SU-DHL-6 (cell line): ENCODE measurements around the gene ATP5MC3.
"Not testable (repeated sequence)": the region's sequence is repeated elsewhere in the genome, so short reads cannot be mapped to it uniquely, and the experiment has no call there.

Experiments
- H2AFZ ChIP-seq: fragments of 200-600 bp; sonication (generic); 2 replicates; pipeline ENCODE4 v1.6.1; 2014; ENCODE audit warnings: low read depth, mild to moderate bottlenecking, moderate library complexity, mixed read lengths, antibody characterized with exemption, low read length; ENCODE audit not compliant: severe bottlenecking
- H3F3A ChIP-seq: fragments of 200-600 bp; shearing (Covaris generic); 2 replicates; pipeline ENCODE4 v1.6.0; 2016; ENCODE audit warnings: antibody characterized with exemption, mild to moderate bottlenecking; ENCODE audit not compliant: insufficient read depth
- H3K27ac ChIP-seq: fragments of 200-600 bp; sonication (generic); 2 replicates; pipeline ENCODE4 v1.5.1; 2016; ENCODE audit warnings: low read depth, mild to moderate bottlenecking, low read length, moderate library complexity, mixed read lengths
- H3K27me3 ChIP-seq: fragments of 200-600 bp; sonication (generic), shearing (Covaris generic); 2 replicates; pipeline ENCODE4 v1.6.0; 2014; ENCODE audit warnings: mild to moderate bottlenecking, low read length
- H3K36me3 ChIP-seq: fragments of 200-600 bp; sonication (generic); 2 replicates; pipeline ENCODE4 v1.6.1; 2014; ENCODE audit warnings: mild to moderate bottlenecking, low read length, mixed read lengths
- H3K4me2 ChIP-seq: fragments of 300-600, 200-600 bp; shearing (Covaris generic), sonication (generic); 2 replicates; pipeline ENCODE4 v1.6.0; 2014; ENCODE audit warnings: low read length, low read depth, mild to moderate bottlenecking; ENCODE audit not compliant: poor library complexity, severe bottlenecking
- H3K4me3 ChIP-seq: fragments of 200-600 bp; sonication (generic); 2 replicates; pipeline ENCODE4 v1.5.1; 2014; ENCODE audit warnings: antibody characterized with exemption, low read length, mild to moderate bottlenecking, mixed read lengths; ENCODE audit not compliant: insufficient read depth, poor library complexity, severe bottlenecking
- H3K79me2 ChIP-seq: fragments of 200-600 bp; sonication (generic); 2 replicates; pipeline ENCODE4 v1.6.1; 2014; ENCODE audit warnings: mild to moderate bottlenecking, low read length, moderate library complexity; ENCODE audit not compliant: insufficient read depth
- H3K9ac ChIP-seq: fragments of 200-600 bp; sonication (generic); 2 replicates; pipeline ENCODE4 v1.7.0; 2014; ENCODE audit warnings: mild to moderate bottlenecking, low read length
- H3K9me2 ChIP-seq: fragments of 200-600 bp; sonication (generic); replicated peaks from 2 replicates; pipeline ENCODE4 v1.6.1; 2014; ENCODE audit warnings: low read length; ENCODE audit not compliant: insufficient read depth
- H3K9me3 ChIP-seq: fragments of 200-600 bp; sonication (generic); 2 replicates; pipeline ENCODE4 v1.6.1; 2014; ENCODE audit warnings: low read length, mixed read lengths; ENCODE audit not compliant: insufficient read depth
- H4K20me1 ChIP-seq: fragments of 200-600 bp; sonication (generic); 2 replicates; pipeline ENCODE4 v1.6.1; 2014; ENCODE audit warnings: low read depth, mild to moderate bottlenecking, antibody characterized with exemption, low read length, moderate library complexity, mixed read lengths
- EZH2phosphoT487 ChIP-seq: fragments of 200-600 bp; sonication (generic), shearing (Covaris generic); conservative IDR thresholded peaks from 2 replicates; pipeline ENCODE4 v1.6.1; 2018; ENCODE audit warnings: mild to moderate bottlenecking, antibody characterized with exemption, low read length, moderate library complexity, mixed read lengths
- TF ChIP-seq, protein P1 (sequence below): fragments of 200-600 bp; sonication (generic); IDR thresholded peaks from one replicate; pipeline ENCODE4 v1.5.1; 2017; ENCODE audit warnings: antibody characterized with exemption, mild to moderate bottlenecking, low read length, moderate library complexity; ENCODE audit not compliant: insufficient read depth, poor library complexity, severe bottlenecking

ATP5MC3 gene

DNA sequence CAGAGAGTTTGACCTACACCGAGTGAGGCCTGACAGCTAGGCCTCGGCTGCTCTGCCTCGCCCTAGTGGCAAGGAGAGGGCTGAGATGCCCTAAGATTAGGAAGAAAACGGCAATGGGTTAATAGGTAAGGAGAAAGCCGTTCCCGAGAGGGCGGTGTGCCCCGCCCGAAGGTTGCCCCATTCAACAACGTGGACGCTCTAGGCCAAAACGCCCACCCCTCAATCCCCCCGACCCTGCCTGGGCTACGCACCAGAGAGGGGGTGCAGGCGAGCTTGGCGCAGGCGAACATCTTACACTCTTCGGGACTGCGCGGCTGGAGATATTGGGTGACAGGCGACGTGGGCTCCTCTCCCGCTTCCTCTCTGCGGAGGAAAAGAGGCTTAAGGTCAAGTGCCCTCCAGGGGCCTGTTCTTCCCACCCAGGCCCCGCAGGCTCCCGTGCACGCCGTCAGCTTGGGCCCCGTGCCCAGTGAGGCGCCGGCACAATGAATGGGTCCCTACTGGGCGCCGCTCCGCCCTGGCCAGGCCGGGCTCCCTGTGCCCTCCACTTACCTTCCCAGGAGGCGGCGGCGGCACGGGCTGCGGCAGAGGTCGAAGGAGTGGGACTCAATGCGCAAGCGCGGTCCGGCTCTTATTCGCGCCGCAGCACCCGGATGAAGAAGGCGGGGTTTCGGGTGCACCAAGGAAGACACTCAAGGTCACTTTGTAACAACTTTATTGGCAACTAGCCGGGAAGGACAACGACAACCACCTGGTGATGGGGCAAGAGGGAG is at the start of gene ATP5MC3:
Gene ATP5MC3, minus strand, starts transcription at position 607 of the 773 bp plus-strand sequence. Its CDS starts 317 bp downstream, at position 290.
- no peak for TF ChIP-seq EZH2phosphoT487
- TF ChIP-seq, protein P1, sequence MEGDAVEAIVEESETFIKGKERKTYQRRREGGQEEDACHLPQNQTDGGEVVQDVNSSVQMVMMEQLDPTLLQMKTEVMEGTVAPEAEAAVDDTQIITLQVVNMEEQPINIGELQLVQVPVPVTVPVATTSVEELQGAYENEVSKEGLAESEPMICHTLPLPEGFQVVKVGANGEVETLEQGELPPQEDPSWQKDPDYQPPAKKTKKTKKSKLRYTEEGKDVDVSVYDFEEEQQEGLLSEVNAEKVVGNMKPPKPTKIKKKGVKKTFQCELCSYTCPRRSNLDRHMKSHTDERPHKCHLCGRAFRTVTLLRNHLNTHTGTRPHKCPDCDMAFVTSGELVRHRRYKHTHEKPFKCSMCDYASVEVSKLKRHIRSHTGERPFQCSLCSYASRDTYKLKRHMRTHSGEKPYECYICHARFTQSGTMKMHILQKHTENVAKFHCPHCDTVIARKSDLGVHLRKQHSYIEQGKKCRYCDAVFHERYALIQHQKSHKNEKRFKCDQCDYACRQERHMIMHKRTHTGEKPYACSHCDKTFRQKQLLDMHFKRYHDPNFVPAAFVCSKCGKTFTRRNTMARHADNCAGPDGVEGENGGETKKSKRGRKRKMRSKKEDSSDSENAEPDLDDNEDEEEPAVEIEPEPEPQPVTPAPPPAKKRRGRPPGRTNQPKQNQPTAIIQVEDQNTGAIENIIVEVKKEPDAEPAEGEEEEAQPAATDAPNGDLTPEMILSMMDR: no peak
- Histone ChIP-seq H3K4me3 (peak within 1 kb of the TSS; percentile 77), H2AFZ (peak within 1 kb of the TSS; percentile 92), H3K4me2 (peak within 1 kb of the TSS; percentile 88), H3K79me2 (peaks cover 42% of the 10 kb centered on the region), H3K27ac (peak within 1 kb of the TSS; percentile 57), H3K27me3 (no peaks in the 10 kb centered on the region), H3K9me3 (no peaks in the 10 kb centered on the region), H3K9ac (peak within 1 kb of the TSS; percentile 90), H4K20me1 (peaks cover 20% of the 10 kb centered on the region), H3K9me2 (no peaks in the 10 kb centered on the region), H3K36me3 (peaks cover 39% of the 10 kb centered on the region; the same call in 1 of the 2 replicates), H3F3A (peaks cover 8% of the 10 kb centered on the region; the same call in 1 of the 2 replicates)

DNA sequence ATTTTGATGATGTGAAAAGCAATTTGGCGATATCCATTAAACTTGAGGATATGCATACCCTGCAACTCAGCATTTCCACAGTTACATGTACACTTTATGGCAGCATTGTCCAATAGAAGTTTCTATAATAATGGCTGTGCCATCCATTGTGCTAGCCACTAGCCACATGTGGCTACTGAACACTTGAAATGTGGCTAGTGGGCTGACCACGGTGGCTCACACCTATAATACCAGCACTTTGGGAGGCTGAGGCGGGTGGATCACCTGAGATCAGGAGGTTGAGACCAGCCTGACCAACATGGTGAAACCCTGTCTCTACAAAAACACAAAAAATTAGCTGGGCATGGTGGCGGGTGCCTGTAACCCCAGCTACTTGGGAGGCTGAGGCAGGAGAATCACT is 47.1 kb upstream of the ATP5MC3 start:
- not testable (repeated sequence) for H3K36me3 ChIP-seq, H2AFZ ChIP-seq, H3K4me3 ChIP-seq, H3K4me2 ChIP-seq, H3K9me3 ChIP-seq, H3K9ac ChIP-seq, H3K79me2 ChIP-seq, H3F3A ChIP-seq, H3K27ac ChIP-seq, H3K9me2 ChIP-seq, H4K20me1 ChIP-seq, H3K27me3 ChIP-seq

DNA sequence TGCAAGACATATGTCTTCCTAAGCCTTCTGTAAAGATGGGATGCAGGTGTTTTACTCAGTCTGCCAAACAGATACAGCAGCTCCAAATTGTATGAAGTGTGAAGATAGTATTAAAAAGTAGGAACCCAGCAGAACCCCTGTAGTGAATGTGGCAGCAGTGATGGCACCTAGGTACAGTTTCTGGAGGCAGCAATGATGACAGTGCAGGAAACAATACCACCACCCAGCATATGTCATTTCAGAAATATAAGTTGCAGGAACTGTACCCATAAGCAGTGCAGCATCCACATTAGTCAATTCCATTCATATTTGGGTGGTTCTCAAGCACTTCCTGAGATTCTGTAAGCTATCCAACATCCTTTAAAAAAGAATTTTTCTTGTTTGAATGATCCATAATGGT is 46.7 kb upstream of the ATP5MC3 start:
- TF ChIP-seq EZH2phosphoT487: no peak
- TF ChIP-seq, protein P1: no peak
- Histone ChIP-seq H3K4me2 (no peak overlapping the region), H3K9me3 (no peaks in the 10 kb centered on the region), H3K9me2 (no peaks in the 10 kb centered on the region), H3K9ac (no peak overlapping the region), H3F3A (no peaks in the 10 kb centered on the region), H3K27ac (no peak overlapping the region), H2AFZ (no peak overlapping the region), H4K20me1 (no peaks in the 10 kb centered on the region), H3K27me3 (no peaks in the 10 kb centered on the region), H3K36me3 (no peaks in the 10 kb centered on the region), H3K4me3 (no peak overlapping the region), H3K79me2 (no peaks in the 10 kb centered on the region)

GRCh38 chr2:175227393-175227792 is 45.9 kb upstream of the ATP5MC3 start:
- no peaks in the 10 kb centered on the region for H3K9me2 ChIP-seq
- no peak overlapping the region for H2AFZ ChIP-seq
- no peaks in the 10 kb centered on the region for H3K9me3 ChIP-seq
- H3K9ac ChIP-seq: no peak overlapping the region
- H3F3A ChIP-seq: no peaks in the 10 kb centered on the region
- H3K4me2 ChIP-seq: no peak overlapping the region
- H3K27me3 ChIP-seq: no peaks in the 10 kb centered on the region
- no peaks in the 10 kb centered on the region for H3K36me3 ChIP-seq
- no peaks in the 10 kb centered on the region for H3K79me2 ChIP-seq
- H4K20me1 ChIP-seq: no peaks in the 10 kb centered on the region
- no peak overlapping the region for H3K4me3 ChIP-seq
- no peak for TF ChIP-seq EZH2phosphoT487
- TF ChIP-seq, protein P1: no peak
- no peak overlapping the region for H3K27ac ChIP-seq
